Measurements from ENCODE around the gene THADA.
"Not testable (repeated sequence)": the region's sequence is repeated elsewhere in the genome, so short reads cannot be mapped to it uniquely, and the experiment has no call there.

The THADA gene

DNA sequence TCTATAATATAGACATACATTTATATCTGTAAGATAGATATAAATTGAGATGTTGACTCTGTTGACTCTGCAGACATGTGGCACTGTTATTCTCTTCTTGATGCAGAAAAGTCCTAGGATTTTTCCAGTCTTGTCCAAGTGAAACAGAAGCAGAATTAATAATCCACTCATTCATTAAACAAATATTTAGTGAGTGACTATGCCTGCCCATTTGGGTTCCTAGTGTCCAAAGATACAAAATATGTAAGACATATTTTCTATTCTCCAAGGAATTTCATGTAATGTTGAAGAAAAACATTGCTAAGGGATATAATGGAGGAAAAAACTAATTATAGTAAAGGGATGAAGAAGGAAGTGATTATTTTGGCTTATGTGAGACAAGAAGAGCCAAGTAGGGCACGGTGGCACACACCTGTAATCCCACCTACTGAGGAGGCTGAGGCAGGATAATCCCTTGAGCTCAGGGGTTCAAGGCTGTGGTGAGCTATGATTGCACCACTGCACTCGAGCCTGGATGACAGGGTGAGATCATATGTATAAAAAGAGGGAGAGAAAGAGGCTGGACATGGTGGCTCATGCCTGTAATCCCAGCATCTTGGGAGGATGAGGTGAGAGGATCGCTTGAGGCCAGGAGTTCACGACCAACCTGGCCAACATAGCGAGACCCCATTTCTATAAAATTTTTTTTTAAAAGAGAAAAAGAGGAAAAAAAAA, 21.3 kb upstream of the THADA start:
- Histone ChIP-seq H3K4me3 (ENCODE audit: low read depth, low read length) (no peak overlapping the region), H2AFZ (ENCODE audit: low read length, unreplicated experiment) (no peak overlapping the region), H3K4me1 (ENCODE audit: control insufficient read depth, insufficient read depth, low read length, unreplicated experiment) (no peaks in the 10 kb centered on the region), H3K36me3 (ENCODE audit: insufficient read depth, low read length) (no peaks in the 10 kb centered on the region), H3K27me3 (ENCODE audit: insufficient read depth, low read length) (no peaks in the 10 kb centered on the region), H3K79me2 (ENCODE audit: control insufficient read depth, insufficient read depth, low read length, unreplicated experiment) (no peaks in the 10 kb centered on the region), H3K27ac (ENCODE audit: low read depth, low read length) (no peak overlapping the region)

DNA sequence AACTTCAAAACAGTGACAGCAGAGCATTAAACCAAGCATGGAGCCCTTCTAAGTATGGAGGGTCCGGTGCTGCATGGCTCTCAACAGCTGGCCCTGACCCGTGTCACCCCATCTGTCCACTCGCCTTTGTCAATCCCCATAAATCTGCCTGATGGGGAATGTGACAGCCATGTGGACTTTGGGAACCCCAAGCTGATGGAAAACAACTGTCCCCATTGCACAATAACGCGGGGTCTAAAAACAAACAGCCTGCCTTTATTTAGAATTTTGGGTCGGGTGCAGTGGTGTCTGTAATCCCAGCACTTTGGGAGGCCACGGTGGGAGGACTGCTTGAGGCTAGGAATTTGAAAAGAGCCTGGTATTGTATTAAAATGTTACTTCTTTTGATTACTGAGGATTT, 17.1 kb upstream of the THADA start:
- no peak overlapping the region for H3K4me3 ChIP-seq (ENCODE audit: low read depth, low read length)
- H3K79me2 ChIP-seq (ENCODE audit: control insufficient read depth, insufficient read depth, low read length, unreplicated experiment) = no peaks in the 10 kb centered on the region
- no peaks in the 10 kb centered on the region for H3K36me3 ChIP-seq (ENCODE audit: insufficient read depth, low read length)
- no peak overlapping the region for H2AFZ ChIP-seq (ENCODE audit: low read length, unreplicated experiment)
- H3K27ac ChIP-seq (ENCODE audit: low read depth, low read length) = no peak overlapping the region
- H3K27me3 ChIP-seq (ENCODE audit: insufficient read depth, low read length) = no peaks in the 10 kb centered on the region
- no peaks in the 10 kb centered on the region for H3K4me1 ChIP-seq (ENCODE audit: control insufficient read depth, insufficient read depth, low read length, unreplicated experiment)

DNA sequence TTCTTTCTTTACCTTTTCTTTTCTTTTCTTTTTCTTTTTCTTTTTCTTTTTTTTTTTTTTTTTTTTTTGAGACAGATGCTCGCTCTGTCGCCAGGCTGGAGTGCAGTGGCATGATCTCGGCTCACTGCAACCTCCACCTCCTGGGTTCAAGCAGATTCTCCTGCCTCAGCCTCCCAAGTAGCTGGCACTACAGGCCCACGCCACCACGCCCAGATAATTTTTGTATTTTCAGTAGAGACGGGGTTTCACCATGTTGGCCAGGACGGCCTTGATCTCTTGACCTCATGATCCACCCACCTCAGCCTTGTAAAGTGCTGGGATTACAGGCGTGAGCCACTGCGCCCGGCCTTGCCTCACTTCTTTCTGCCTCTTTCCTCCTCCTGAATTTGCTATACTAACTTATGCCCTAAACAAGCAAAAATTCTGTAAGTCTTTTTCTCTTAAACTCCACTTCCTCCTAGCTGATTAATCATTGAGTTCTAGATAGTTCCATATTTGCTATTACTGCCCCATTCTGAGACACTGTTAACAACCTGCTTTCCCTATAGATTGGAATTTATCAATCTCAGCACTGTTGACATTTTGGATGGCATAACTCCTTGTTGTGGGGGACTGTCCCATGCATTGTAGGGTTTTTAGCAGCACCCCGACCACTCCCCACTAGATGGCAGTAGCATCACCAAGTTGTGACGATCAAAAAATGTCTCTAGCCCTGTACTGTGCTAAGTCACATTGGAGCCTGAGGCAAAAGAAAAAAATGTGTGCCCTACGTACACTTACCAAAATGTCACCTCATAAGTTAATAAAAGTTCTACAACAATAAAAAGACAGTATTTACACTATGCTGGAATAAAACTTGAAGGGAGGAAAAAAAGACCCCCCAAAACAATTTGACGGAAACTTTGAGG, 16.4 kb upstream of the THADA start:
- Histone ChIP-seq H3K27ac (ENCODE audit: low read depth, low read length) (no peak overlapping the region), H3K36me3 (ENCODE audit: insufficient read depth, low read length) (no peaks in the 10 kb centered on the region), H3K4me1 (ENCODE audit: control insufficient read depth, insufficient read depth, low read length, unreplicated experiment) (no peaks in the 10 kb centered on the region), H2AFZ (ENCODE audit: low read length, unreplicated experiment) (no peak overlapping the region), H3K4me3 (ENCODE audit: low read depth, low read length) (no peak overlapping the region), H3K27me3 (ENCODE audit: insufficient read depth, low read length) (no peaks in the 10 kb centered on the region), H3K79me2 (ENCODE audit: control insufficient read depth, insufficient read depth, low read length, unreplicated experiment) (no peaks in the 10 kb centered on the region)

GRCh38 chr2:43610361-43610760, 14.5 kb upstream of the THADA start:
- H3K4me1 ChIP-seq (ENCODE audit: control insufficient read depth, insufficient read depth, low read length, unreplicated experiment) = no peaks in the 10 kb centered on the region
- H3K27ac ChIP-seq (ENCODE audit: low read depth, low read length) = no peak overlapping the region
- no peaks in the 10 kb centered on the region for H3K79me2 ChIP-seq (ENCODE audit: control insufficient read depth, insufficient read depth, low read length, unreplicated experiment)
- no peak overlapping the region for H3K4me3 ChIP-seq (ENCODE audit: low read depth, low read length)
- no peaks in the 10 kb centered on the region for H3K27me3 ChIP-seq (ENCODE audit: insufficient read depth, low read length)
- H3K36me3 ChIP-seq (ENCODE audit: insufficient read depth, low read length) = no peaks in the 10 kb centered on the region
- no peak overlapping the region for H2AFZ ChIP-seq (ENCODE audit: low read length, unreplicated experiment)

DNA sequence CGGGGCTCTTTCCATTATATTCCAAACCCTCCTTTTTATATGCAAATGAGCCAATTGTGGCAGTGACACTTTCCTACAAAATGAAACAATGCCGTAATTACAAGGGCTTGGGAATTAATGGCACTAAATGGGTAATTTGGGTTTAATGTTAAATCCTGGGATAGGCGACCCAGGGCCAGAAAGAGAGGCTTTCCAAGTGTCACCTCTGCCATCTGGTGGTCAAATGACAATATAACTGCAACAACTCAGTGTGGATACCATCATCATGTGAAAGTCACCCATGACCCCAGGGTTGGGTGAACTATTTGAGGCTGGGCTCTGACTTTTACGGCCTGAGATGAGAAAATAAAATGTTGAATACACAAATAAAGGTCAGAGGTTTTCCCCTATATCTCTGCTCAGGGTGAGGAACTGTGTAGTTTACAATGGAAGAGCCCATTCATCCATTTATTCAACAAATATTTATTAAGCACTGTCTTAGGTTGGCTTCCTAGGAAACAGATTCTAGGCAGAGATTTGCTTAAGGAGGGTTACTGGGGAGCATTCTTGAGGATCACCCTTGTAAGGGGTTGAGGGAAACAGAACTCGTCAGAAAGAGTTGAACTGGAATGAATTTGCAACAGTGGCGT, 13.6 kb upstream of the THADA start:
- H3K4me3 ChIP-seq (ENCODE audit: low read depth, low read length) = no peak overlapping the region
- H3K79me2 ChIP-seq (ENCODE audit: control insufficient read depth, insufficient read depth, low read length, unreplicated experiment) = no peaks in the 10 kb centered on the region
- H2AFZ ChIP-seq (ENCODE audit: low read length, unreplicated experiment) = peak overlapping the region; percentile 29
- no peaks in the 10 kb centered on the region for H3K27me3 ChIP-seq (ENCODE audit: insufficient read depth, low read length)
- no peaks in the 10 kb centered on the region for H3K4me1 ChIP-seq (ENCODE audit: control insufficient read depth, insufficient read depth, low read length, unreplicated experiment)
- H3K36me3 ChIP-seq (ENCODE audit: insufficient read depth, low read length) = no peaks in the 10 kb centered on the region
- H3K27ac ChIP-seq (ENCODE audit: low read depth, low read length) = no peak overlapping the region

DNA sequence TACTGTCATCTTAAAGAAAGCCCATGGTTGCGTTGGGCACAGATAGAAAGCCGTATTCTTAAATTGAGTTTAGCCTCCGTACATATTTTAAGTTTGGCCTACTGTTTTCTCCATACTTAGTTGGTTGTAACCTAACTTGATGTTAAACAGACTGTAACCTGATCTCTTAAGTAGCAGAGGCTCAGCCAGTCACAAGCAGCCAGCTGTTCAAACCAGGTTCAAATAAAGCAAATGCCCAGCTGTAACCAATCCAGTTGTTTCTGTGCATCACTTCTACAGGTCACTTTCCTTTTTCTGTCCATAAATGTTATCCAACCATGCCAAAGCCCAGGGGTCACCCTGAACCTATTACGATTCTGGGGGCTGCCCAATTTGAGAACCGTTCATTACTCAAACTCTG, 10.0 kb upstream of the THADA start:
- Histone ChIP-seq H3K27ac (ENCODE audit: low read depth, low read length) (no peak overlapping the region), H3K4me1 (ENCODE audit: control insufficient read depth, insufficient read depth, low read length, unreplicated experiment) (no peaks in the 10 kb centered on the region), H3K36me3 (ENCODE audit: insufficient read depth, low read length) (no peaks in the 10 kb centered on the region), H2AFZ (ENCODE audit: low read length, unreplicated experiment) (no peak overlapping the region), H3K4me3 (ENCODE audit: low read depth, low read length) (no peak overlapping the region), H3K79me2 (ENCODE audit: control insufficient read depth, insufficient read depth, low read length, unreplicated experiment) (no peaks in the 10 kb centered on the region), H3K27me3 (ENCODE audit: insufficient read depth, low read length) (no peaks in the 10 kb centered on the region)

DNA sequence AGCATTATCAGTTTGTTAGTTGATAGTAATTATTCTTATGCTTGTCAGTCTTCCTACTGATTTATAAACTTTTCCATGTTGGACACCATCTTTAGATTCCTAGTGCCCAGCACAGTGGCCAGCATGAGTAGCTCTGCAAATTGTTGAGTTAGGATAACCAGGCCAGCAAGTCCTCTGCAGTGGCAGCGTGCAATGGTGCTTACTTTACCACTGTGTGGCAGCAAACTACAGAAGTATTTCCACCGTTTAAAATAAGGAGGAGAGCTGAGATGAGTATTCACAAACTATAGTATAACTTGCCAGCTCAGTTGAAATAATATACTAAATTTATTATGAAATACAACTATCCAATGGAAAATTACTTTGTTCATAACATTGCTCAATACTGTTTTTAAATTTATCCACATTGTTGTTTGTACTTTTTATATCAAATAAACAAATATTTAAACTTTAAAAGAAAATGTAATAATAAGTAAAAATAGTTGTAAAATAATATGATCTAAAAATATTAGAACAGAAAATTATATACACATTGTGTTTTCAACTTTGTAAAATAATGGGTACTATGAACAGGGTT, 9.3 kb upstream of the THADA start:
- H3K27me3 ChIP-seq (ENCODE audit: insufficient read depth, low read length) = no peaks in the 10 kb centered on the region
- H3K27ac ChIP-seq (ENCODE audit: low read depth, low read length) = no peak overlapping the region
- no peaks in the 10 kb centered on the region for H3K79me2 ChIP-seq (ENCODE audit: control insufficient read depth, insufficient read depth, low read length, unreplicated experiment)
- H3K4me3 ChIP-seq (ENCODE audit: low read depth, low read length) = no peak overlapping the region
- no peak overlapping the region for H2AFZ ChIP-seq (ENCODE audit: low read length, unreplicated experiment)
- H3K4me1 ChIP-seq (ENCODE audit: control insufficient read depth, insufficient read depth, low read length, unreplicated experiment) = no peaks in the 10 kb centered on the region
- H3K36me3 ChIP-seq (ENCODE audit: insufficient read depth, low read length) = no peaks in the 10 kb centered on the region

DNA sequence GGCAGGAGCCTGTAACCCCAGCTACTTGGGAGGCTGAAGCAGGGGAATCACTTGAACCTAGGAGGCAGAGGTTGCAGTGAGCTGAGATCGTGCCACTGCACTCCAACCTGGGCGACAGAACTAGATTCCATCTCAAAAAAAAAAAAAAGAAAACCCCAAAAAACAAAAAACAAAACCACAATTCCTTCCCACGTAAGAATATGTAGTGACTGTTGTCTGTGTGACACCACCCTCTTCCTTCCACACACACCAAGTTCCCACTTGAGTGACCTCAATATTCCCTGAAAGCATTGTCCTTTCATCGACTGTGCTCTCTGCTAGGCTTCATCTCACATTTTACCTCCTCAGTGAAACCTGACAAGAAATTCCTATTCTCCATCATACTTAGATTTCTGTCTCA, 8.8 kb upstream of the THADA start:
- Histone ChIP-seq H3K27me3 (ENCODE audit: insufficient read depth, low read length) (no peaks in the 10 kb centered on the region), H3K79me2 (ENCODE audit: control insufficient read depth, insufficient read depth, low read length, unreplicated experiment) (no peaks in the 10 kb centered on the region), H3K36me3 (ENCODE audit: insufficient read depth, low read length) (no peaks in the 10 kb centered on the region), H2AFZ (ENCODE audit: low read length, unreplicated experiment) (no peak overlapping the region), H3K4me3 (ENCODE audit: low read depth, low read length) (no peak overlapping the region), H3K27ac (ENCODE audit: low read depth, low read length) (no peak overlapping the region), H3K4me1 (ENCODE audit: control insufficient read depth, insufficient read depth, low read length, unreplicated experiment) (no peaks in the 10 kb centered on the region)

- not testable (repeated sequence) for H3K27me3 ChIP-seq (ENCODE audit: insufficient read depth, low read length); H2AFZ ChIP-seq (ENCODE audit: low read length, unreplicated experiment); H3K27ac ChIP-seq (ENCODE audit: low read depth, low read length); H3K4me1 ChIP-seq (ENCODE audit: control insufficient read depth, insufficient read depth, low read length, unreplicated experiment); H3K4me3 ChIP-seq (ENCODE audit: low read depth, low read length); H3K36me3 ChIP-seq (ENCODE audit: insufficient read depth, low read length); H3K79me2 ChIP-seq (ENCODE audit: control insufficient read depth, insufficient read depth, low read length, unreplicated experiment)
Measured at GRCh38 chr2:43600596-43600995, 4.8 kb upstream of the THADA start.

- no peaks in the 10 kb centered on the region; the same call in 1 of the 2 replicates for H3K36me3 ChIP-seq (ENCODE audit: insufficient read depth, low read length)
- H3K4me3 ChIP-seq (ENCODE audit: low read depth, low read length) = peak overlapping the region; percentile 92
- peak overlapping the region; percentile 92 for H3K27ac ChIP-seq (ENCODE audit: low read depth, low read length)
- no peaks in the 10 kb centered on the region for H3K27me3 ChIP-seq (ENCODE audit: insufficient read depth, low read length)
- no peak overlapping the region for H2AFZ ChIP-seq (ENCODE audit: low read length, unreplicated experiment)
- H3K79me2 ChIP-seq (ENCODE audit: control insufficient read depth, insufficient read depth, low read length, unreplicated experiment) = peaks cover 23% of the 10 kb centered on the region
- peaks cover 14% of the 10 kb centered on the region for H3K4me1 ChIP-seq (ENCODE audit: control insufficient read depth, insufficient read depth, low read length, unreplicated experiment)
Measured at GRCh38 chr2:43594875-43595274, 963 bp downstream of the THADA start.
